DOHH2 (cell line): ENCODE measurements around the gene NIN.

Experiments
- CTCF ChIP-seq: fragments of 200-600 bp; sonication (generic); IDR thresholded peaks from one replicate; pipeline ENCODE4 v1.5.1; 2014; ENCODE audit warnings: antibody characterized with exemption, mild to moderate bottlenecking, low read depth, low read length; ENCODE audit not compliant: poor library complexity, severe bottlenecking
- EZH2phosphoT487 ChIP-seq: fragments of 200-600 bp; sonication (generic); IDR thresholded peaks from 2 replicates; pipeline ENCODE4 v1.6.1; 2017; ENCODE audit warnings: borderline replicate concordance, mild to moderate bottlenecking, antibody characterized with exemption, low read length, moderate library complexity, mixed read lengths

- no peak for TF ChIP-seq EZH2phosphoT487
- TF ChIP-seq CTCF, result no peak
Observed at GRCh38 chr14:50762001-50762930, 68.7 kb downstream of the NIN start.
